ENCODE results near the gene GABRG3.

The GABRG3 gene

DNA sequence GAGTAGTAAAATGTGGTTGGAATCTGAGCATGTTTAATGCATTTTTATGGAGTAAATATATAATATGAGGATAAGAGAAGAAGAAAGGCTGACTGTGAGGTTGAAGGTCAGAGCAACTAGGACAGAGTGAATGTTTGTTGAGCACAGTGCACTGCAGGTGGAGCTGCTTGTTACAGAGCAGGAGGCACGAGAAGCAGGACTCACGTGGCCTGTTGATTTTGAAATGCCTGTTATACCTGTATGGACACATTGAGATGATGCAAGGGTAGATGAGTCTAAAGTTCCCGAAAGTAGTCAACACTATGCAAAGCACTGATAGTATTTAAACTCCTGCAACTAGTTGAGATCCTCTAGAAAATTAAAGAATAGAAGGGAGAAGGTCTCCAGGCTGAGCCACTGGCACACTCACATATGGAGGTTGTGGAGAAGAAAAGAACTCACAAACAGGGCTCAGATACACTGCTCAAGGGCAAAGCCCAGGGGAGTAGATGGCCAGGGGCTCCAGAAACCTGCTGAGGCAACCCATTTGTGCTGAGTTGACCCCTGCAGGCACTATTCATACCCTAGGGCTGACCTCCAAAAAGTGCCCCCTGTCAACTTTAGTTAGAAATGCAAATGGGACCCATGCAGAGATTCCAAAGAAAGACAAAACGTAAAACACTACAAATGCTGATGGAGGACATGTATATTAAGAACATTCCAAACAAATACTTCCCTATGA is 541.5 kb downstream of the GABRG3 start:
- TF ChIP-seq, protein P1, sequence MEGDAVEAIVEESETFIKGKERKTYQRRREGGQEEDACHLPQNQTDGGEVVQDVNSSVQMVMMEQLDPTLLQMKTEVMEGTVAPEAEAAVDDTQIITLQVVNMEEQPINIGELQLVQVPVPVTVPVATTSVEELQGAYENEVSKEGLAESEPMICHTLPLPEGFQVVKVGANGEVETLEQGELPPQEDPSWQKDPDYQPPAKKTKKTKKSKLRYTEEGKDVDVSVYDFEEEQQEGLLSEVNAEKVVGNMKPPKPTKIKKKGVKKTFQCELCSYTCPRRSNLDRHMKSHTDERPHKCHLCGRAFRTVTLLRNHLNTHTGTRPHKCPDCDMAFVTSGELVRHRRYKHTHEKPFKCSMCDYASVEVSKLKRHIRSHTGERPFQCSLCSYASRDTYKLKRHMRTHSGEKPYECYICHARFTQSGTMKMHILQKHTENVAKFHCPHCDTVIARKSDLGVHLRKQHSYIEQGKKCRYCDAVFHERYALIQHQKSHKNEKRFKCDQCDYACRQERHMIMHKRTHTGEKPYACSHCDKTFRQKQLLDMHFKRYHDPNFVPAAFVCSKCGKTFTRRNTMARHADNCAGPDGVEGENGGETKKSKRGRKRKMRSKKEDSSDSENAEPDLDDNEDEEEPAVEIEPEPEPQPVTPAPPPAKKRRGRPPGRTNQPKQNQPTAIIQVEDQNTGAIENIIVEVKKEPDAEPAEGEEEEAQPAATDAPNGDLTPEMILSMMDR (IDR thresholded peaks at IDR 0.05; ENCODE audit: extremely low read depth, insufficient read depth, missing control alignments), result no peak
- DNase-seq (ENCODE audit: low spot score), result no peak
- in situ Hi-C loops (cut with MboI; ENCODE audit: low pct_unique_long_range_greater_than_20kb, low sequenced_read_pairs, unreplicated experiment), result no loop called here

DNA sequence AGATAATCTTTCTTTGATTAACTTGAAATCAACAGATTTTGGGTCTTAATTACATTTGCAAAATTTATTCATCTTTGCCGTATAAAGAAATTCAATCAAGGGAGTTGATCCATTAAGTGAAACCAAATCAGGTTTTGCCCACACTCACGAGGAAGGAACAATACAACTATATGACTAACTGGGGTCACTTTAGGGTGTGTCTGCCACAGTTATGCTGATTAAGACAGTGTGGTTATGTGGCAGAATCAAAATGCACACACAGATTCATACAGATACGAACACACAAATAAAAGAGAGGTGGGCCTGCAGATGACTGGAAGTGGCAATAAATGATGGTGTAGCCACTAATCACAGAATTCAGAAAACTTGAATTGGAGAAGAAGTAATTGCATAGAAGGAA is 543.5 kb downstream of the GABRG3 start:
- no peak for DNase-seq (ENCODE audit: low spot score)
- TF ChIP-seq, protein P1 (IDR thresholded peaks at IDR 0.05; ENCODE audit: extremely low read depth, insufficient read depth, missing control alignments), result no peak
- in situ Hi-C loops (cut with MboI; ENCODE audit: low pct_unique_long_range_greater_than_20kb, low sequenced_read_pairs, unreplicated experiment), result no loop called here

- TF ChIP-seq, protein P1 (IDR thresholded peaks at IDR 0.05; ENCODE audit: extremely low read depth, insufficient read depth, missing control alignments), result no peak
- no peak for DNase-seq (ENCODE audit: low spot score)
- in situ Hi-C loops (cut with MboI; ENCODE audit: low pct_unique_long_range_greater_than_20kb, low sequenced_read_pairs, unreplicated experiment), result no loop called here
Observed at GRCh38 chr15:27527490-27528067, 556.6 kb downstream of the GABRG3 start.

- in situ Hi-C loops (cut with MboI; ENCODE audit: low pct_unique_long_range_greater_than_20kb, low sequenced_read_pairs, unreplicated experiment), result no loop called here
- TF ChIP-seq, protein P1 (IDR thresholded peaks at IDR 0.05; ENCODE audit: extremely low read depth, insufficient read depth, missing control alignments), result no peak
- no peak for DNase-seq (ENCODE audit: low spot score)
Observed at GRCh38 chr15:27529399-27529798, 558.4 kb downstream of the GABRG3 start.

GRCh38 chr15:27530994-27531393 is 560.0 kb downstream of the GABRG3 start:
- TF ChIP-seq, protein P1 (IDR thresholded peaks at IDR 0.05; ENCODE audit: extremely low read depth, insufficient read depth, missing control alignments), result no peak
- in situ Hi-C loops (cut with MboI; ENCODE audit: low pct_unique_long_range_greater_than_20kb, low sequenced_read_pairs, unreplicated experiment), result no loop called here
- no peak for DNase-seq (ENCODE audit: low spot score)

GRCh38 chr15:27532358-27532757 is 561.4 kb downstream of the GABRG3 start:
- in situ Hi-C loops (cut with MboI; ENCODE audit: low pct_unique_long_range_greater_than_20kb, low sequenced_read_pairs, unreplicated experiment), result no loop called here

More at GRCh38 chr15:27532358-27532757, 561.4 kb downstream of the GABRG3 start:
- TF ChIP-seq, protein P1 (IDR thresholded peaks at IDR 0.05; ENCODE audit: extremely low read depth, insufficient read depth, missing control alignments), result no peak
- no peak for DNase-seq (ENCODE audit: low spot score)
